GM12873 (cell line): ENCODE data around the gene SERPINI1.

Experiments
- CTCF ChIP-seq: IDR thresholded peaks from 2 replicates; pipeline ENCODE4 v1.5.1; 2012; ENCODE audit warnings: low read depth, mild to moderate bottlenecking, moderate library complexity, low read length, control low read depth; ENCODE audit not compliant: insufficient read depth; ENCODE audit errors: missing control alignments

Gene SERPINI1

DNA sequence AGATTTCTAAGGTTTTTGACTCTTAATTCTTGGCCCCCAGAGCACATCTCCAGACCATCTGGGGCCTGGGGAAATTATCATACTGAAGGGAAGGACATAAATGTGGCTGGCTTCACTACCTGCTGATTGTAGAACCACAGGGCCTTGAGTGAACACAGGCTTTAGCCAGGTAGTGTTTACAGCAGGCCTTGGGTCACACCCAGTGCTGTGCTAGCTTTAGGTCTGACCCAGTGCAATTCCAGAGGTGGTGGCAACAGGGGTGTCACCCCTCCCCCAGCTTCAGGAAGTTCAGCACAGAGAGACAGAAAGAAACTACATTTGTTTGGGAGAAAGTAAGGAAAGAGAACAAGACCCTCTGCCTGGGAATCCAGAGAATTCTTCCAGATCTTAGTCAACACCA lies 25.0 kb upstream of the SERPINI1 start:
- no peak for TF ChIP-seq CTCF

GRCh38 chr3:167711439-167711838 lies 24.1 kb upstream of the SERPINI1 start:
- no peak for TF ChIP-seq CTCF

- no peak for TF ChIP-seq CTCF
Observed at GRCh38 chr3:167712445-167712844, 23.1 kb upstream of the SERPINI1 start.

DNA sequence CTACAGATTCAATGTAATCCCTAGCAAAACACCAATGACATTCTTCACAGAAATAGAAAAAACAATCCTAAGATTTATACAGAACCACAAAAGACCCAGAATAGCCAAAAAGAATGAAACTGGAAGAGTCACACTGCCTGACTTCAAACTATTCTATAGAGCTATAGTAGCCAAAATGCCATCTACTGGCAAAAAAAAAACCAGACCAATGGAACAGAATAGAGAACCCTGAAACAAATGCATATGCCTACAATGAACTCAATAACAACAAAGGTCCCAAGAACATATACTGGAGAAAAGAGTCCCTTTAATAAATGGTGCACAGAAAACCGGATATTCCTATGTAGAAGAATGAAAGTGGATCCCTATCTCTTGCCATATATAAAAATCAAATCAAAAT lies 20.6 kb upstream of the SERPINI1 start:
- no peak for TF ChIP-seq CTCF

DNA sequence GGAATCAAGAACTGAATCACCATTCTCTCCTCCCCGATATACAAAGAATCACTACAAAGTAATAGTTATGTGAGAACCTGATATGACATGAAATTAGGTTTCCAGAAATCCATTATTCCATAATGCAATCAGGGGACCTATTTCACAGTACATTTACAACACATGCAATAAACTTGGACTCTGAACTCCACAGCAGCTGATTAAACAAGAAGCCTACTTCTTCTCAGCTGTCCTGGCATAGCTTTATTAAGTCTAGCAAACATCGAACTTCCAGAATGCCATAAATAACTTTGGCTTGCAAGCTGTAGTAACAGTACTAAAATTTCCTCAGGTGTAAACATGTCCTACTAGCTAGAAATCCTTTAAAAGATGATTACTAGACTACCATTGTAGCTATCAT lies 18.6 kb upstream of the SERPINI1 start:
- TF ChIP-seq CTCF, result no peak

GRCh38 chr3:167718582-167718981 lies 16.9 kb upstream of the SERPINI1 start:
- no peak for TF ChIP-seq CTCF

DNA sequence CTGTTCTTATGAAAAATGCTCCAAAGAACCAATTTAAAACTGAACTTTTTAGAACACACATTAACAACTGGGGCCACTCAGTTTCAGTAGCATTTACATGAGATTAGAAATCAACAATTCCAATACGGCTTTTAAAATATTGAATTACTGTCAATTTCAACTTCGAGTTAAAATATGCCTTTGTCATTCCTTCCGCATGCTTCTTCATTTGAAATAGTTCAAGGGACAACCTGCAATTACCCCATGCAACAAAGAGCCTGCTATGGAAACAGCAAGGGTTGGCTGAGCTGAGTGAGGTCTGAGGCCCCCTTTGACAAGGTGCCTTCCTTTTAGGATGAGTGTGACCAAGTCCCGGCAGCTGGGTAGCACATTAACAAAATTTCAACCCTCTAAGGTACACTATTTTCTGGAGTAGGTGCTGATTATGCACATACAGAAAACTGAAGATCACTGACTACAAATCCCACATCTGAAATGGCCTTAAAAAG lies 12.5 kb upstream of the SERPINI1 start:
- TF ChIP-seq CTCF, result no peak

DNA sequence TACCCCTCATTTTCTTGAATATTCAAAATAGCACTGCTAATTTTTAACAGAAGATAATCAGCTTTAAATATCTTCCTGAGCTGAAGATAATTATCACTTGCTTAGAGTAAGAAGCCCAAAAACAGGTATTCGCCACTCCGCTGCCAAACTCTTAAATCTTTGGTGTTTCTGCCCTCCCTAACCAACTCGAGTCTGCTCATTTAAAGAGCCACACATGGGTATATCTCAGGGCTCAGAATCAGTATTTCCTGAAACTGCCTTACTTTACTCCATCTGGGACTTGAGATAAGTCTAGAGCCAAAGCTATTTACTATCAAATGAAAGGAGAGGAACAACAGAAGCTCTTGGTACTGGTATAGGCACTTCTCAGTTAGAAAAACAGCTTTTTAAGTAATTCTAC lies 11.6 kb upstream of the SERPINI1 start:
- TF ChIP-seq CTCF, result no peak
